Measurements from ENCODE around the gene ELK4. TPM values are rescaled to one million over a fixed set of nuclear protein-coding genes. Genes with fewer than 3 reads are reported as not detected.
A peak's percentile ranks its signal among the peaks of the same experiment; 100 is the strongest.

The ELK4 gene
- total and polyA plus RNA-seq, 2 of the 4 experiments (the other 2 are of a cell fraction): 4.6 to 11.3 TPM

- no peak overlapping the region for H4K91ac ChIP-seq (ENCODE audit: insufficient read depth, low read depth, low read length)
- no peak overlapping the region for H3K27ac ChIP-seq (ENCODE audit: insufficient read depth, low read length)
- intact Hi-C loops (cut with micrococcal nuclease): no loop called here
- no peak for TF ChIP-seq RAD21 (IDR thresholded peaks at IDR 0.05; ENCODE audit: low read length)
- no peak for TF ChIP-seq USF2 (IDR thresholded peaks at IDR 0.05; ENCODE audit: low read depth, low read length)
- TF ChIP-seq MAZ (IDR thresholded peaks at IDR 0.05; ENCODE audit: borderline replicate concordance, low read depth, low read length): no peak
- TF ChIP-seq CEBPB (IDR thresholded peaks at IDR 0.05; ENCODE audit: low read depth, low read length): no peak
- TF ChIP-seq MXI1 (IDR thresholded peaks at IDR 0.05; ENCODE audit: borderline replicate concordance, low read depth, low read length): no peak
- no peak for TF ChIP-seq POLR2A (IDR thresholded peaks at IDR 0.05; ENCODE audit: low read depth, low read length)
- no peak for TF ChIP-seq BHLHE40 (IDR thresholded peaks at IDR 0.05; ENCODE audit: low read depth, low read length)
- TF ChIP-seq CHD1 (IDR thresholded peaks at IDR 0.05; ENCODE audit: low read depth, low read length): no peak
- no peak for TF ChIP-seq FOS (IDR thresholded peaks at IDR 0.05; ENCODE audit: low read depth, low read length)
- no peak for TF ChIP-seq MAFK (IDR thresholded peaks at IDR 0.05; ENCODE audit: low read depth, low read length)
- no peak for TF ChIP-seq RFX5 (IDR thresholded peaks at IDR 0.05; ENCODE audit: low read depth, low read length)
- no peak for TF ChIP-seq RCOR1 (IDR thresholded peaks at IDR 0.05; ENCODE audit: insufficient replicate concordance, low read length)
- TF ChIP-seq, protein P1, sequence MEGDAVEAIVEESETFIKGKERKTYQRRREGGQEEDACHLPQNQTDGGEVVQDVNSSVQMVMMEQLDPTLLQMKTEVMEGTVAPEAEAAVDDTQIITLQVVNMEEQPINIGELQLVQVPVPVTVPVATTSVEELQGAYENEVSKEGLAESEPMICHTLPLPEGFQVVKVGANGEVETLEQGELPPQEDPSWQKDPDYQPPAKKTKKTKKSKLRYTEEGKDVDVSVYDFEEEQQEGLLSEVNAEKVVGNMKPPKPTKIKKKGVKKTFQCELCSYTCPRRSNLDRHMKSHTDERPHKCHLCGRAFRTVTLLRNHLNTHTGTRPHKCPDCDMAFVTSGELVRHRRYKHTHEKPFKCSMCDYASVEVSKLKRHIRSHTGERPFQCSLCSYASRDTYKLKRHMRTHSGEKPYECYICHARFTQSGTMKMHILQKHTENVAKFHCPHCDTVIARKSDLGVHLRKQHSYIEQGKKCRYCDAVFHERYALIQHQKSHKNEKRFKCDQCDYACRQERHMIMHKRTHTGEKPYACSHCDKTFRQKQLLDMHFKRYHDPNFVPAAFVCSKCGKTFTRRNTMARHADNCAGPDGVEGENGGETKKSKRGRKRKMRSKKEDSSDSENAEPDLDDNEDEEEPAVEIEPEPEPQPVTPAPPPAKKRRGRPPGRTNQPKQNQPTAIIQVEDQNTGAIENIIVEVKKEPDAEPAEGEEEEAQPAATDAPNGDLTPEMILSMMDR (conservative IDR thresholded peaks at IDR 0.05; ENCODE audit: low read depth, low read length): no peak
- no peaks in the 10 kb centered on the region for H3K9me3 ChIP-seq (ENCODE audit: control insufficient read depth, insufficient read depth, low read length)
- H3K56ac ChIP-seq (ENCODE audit: extremely low read depth, insufficient read depth, low read length): no peak overlapping the region
- H2AK5ac ChIP-seq (ENCODE audit: low read depth, low read length): no peak overlapping the region
- H2AK9ac ChIP-seq (replicated peaks; ENCODE audit: low read depth, low read length, poor library complexity): no peak overlapping the region
- no peak overlapping the region for H3K4me2 ChIP-seq (ENCODE audit: low read depth, low read length)
- H3K9ac ChIP-seq (ENCODE audit: low read depth, low read length): no peak overlapping the region
- no peak overlapping the region for H2BK20ac ChIP-seq (ENCODE audit: low read depth, low read length)
- no peak for ATAC-seq (ENCODE audit: low read depth)
- dilution Hi-C loops (cut with HindIII; ENCODE audit: low sequenced_read_pairs, unreplicated experiment): no loop called here
- no TSS peak for BruUV-seq (replicated peaks)
- no peak overlapping the region for H3K4me3 ChIP-seq (ENCODE audit: insufficient read depth, low read depth, low read length)
- no peak for DNase-seq
- H3K18ac ChIP-seq (ENCODE audit: low read depth, low read length): no peak overlapping the region
- H3K14ac ChIP-seq (replicated peaks; ENCODE audit: low read depth, low read length): no peak overlapping the region
- no peak overlapping the region for H2BK5ac ChIP-seq (ENCODE audit: low read depth, low read length, poor library complexity, severe bottlenecking)
- peaks cover 4 to 41% of the 10 kb centered on the region in 2 experiments; a peak in 2 of 4 replicates for H3K79me1 ChIP-seq (ENCODE audit: low read depth in 1 of 2, low read length in 2 of 2)
- ChIA-PET POLR2A (ENCODE audit: unreplicated experiment) (no interaction called here), CTCF (interaction anchor here (0.7 to 1.5 kb wide), 4 partner anchors 9 to 111 kb away, joined by 3 to 4 read pairs (median 3); no protein-coding TSS in a partner anchor)
- no peak overlapping the region for H4K8ac ChIP-seq (ENCODE audit: low read depth in 2 of 2, low read length in 2 of 2)
- H3K36me3 ChIP-seq (ENCODE audit: control insufficient read depth, insufficient read depth, low read length): peaks cover 2% of the 10 kb centered on the region
- H2BK120ac ChIP-seq (ENCODE audit: low read depth, low read length): no peak overlapping the region
- no peak overlapping the region for H4K5ac ChIP-seq (ENCODE audit: low read depth, low read length)
- H3K4ac ChIP-seq (ENCODE audit: low read depth, low read length): no peak overlapping the region
- WGBS, 2 experiments (ENCODE audit: extremely low coverage in 2 of 2, insufficient read length in 1 of 2): no CpG with 5 or more reads among the region's 4 CpGs
- H2AFZ ChIP-seq (replicated peaks; ENCODE audit: low read length, poor library complexity): no peak overlapping the region
- 0 out of 2 replicates have a peak, but pooled peaks cover 2% of the 10 kb centered on the region for H4K20me1 ChIP-seq (ENCODE audit: insufficient read depth, low read length)
- peaks cover 18% of the 10 kb centered on the region for H3K4me1 ChIP-seq (ENCODE audit: control insufficient read depth, insufficient read depth, low read length)
- 0 out of 2 replicates have a peak overlapping the region, but pooled peaks have one; percentile 29 for H3K23ac ChIP-seq (ENCODE audit: low read depth, low read length)
- in situ Hi-C loops (cut with MboI; ENCODE audit: low sequenced_read_pairs): no loop called here
- no peaks in the 10 kb centered on the region for H3K27me3 ChIP-seq (ENCODE audit: control insufficient read depth, insufficient read depth, low read length)
- no peak overlapping the region for H2BK15ac ChIP-seq (ENCODE audit: low read depth, low read length)
- H3K9me1 ChIP-seq (ENCODE audit: insufficient read depth, low read length): peaks cover 37% of the 10 kb centered on the region
Measured at GRCh38 chr1:205601205-205601604, 30.6 kb downstream of the ELK4 start.
